Panc1 (cell line): Measurements from ENCODE around the gene HIKESHI.

Experiments used
- CTCF ChIP-seq: fragments of 450-650 bp; IDR thresholded peaks from 2 replicates; pipeline ENCODE4 v1.5.1; 2017; ENCODE audit warnings: mild to moderate bottlenecking
- TCF7L2 ChIP-seq: IDR thresholded peaks from 2 replicates; pipeline ENCODE4 v1.6.1; 2011; ENCODE audit warnings: mild to moderate bottlenecking, low read depth, low read length, inconsistent platforms
- TF ChIP-seq, protein P1 (sequence below), 2 experiments: IDR thresholded peaks; 2 replicates each; pipeline ENCODE4 v1.6.1; 2011 to 2012; ENCODE audit warnings: low read depth in 2 of 2, control low read depth in 1 of 2, low read length in 1 of 2, mild to moderate bottlenecking in 1 of 2, moderate library complexity in 1 of 2; ENCODE audit not compliant: insufficient read depth in 1 of 2

- no peak for TF ChIP-seq CTCF
- TF ChIP-seq, protein P1, sequence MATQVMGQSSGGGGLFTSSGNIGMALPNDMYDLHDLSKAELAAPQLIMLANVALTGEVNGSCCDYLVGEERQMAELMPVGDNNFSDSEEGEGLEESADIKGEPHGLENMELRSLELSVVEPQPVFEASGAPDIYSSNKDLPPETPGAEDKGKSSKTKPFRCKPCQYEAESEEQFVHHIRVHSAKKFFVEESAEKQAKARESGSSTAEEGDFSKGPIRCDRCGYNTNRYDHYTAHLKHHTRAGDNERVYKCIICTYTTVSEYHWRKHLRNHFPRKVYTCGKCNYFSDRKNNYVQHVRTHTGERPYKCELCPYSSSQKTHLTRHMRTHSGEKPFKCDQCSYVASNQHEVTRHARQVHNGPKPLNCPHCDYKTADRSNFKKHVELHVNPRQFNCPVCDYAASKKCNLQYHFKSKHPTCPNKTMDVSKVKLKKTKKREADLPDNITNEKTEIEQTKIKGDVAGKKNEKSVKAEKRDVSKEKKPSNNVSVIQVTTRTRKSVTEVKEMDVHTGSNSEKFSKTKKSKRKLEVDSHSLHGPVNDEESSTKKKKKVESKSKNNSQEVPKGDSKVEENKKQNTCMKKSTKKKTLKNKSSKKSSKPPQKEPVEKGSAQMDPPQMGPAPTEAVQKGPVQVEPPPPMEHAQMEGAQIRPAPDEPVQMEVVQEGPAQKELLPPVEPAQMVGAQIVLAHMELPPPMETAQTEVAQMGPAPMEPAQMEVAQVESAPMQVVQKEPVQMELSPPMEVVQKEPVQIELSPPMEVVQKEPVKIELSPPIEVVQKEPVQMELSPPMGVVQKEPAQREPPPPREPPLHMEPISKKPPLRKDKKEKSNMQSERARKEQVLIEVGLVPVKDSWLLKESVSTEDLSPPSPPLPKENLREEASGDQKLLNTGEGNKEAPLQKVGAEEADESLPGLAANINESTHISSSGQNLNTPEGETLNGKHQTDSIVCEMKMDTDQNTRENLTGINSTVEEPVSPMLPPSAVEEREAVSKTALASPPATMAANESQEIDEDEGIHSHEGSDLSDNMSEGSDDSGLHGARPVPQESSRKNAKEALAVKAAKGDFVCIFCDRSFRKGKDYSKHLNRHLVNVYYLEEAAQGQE (IDR thresholded peaks at IDR 0.05; ENCODE audit: insufficient read depth in 1 of 2, low read depth in 2 of 2, low read length in 1 of 2) = no peak
- no peak for TF ChIP-seq TCF7L2
Measured at GRCh38 chr11:86346513-86346912, 44.5 kb downstream of the HIKESHI start.
